Liver (tissue), 9 donors: ENCODE measurements around the gene ZNF217. TPM values are rescaled to one million over a fixed set of nuclear protein-coding genes. Genes with fewer than 3 reads are reported as not detected.
"Not testable (repeated sequence)": the region's sequence is repeated elsewhere in the genome, so short reads cannot be mapped to it uniquely, and the experiment has no call there.

Source experiments
- DNase-seq: peaks from one replicate; pipeline ENCODE4 v3.0.0-alpha.2; 2017; ENCODE audit warnings: low spot score
- H3K27ac ChIP-seq, 2 donors: one replicate each; pipeline ENCODE4 v1.7.0; 2013; ENCODE audit warnings: inconsistent platforms in 2 of 2, low read length in 2 of 2, control low read depth in 1 of 2, low read depth in 1 of 2, mild to moderate bottlenecking in 1 of 2
- H3K27me3 ChIP-seq, 4 donors: one replicate each; pipeline versions ENCODE4 v1.6.1 to v1.7.0; 2013; ENCODE audit warnings: low read length in 3 of 4, inconsistent platforms in 1 of 4, mild to moderate bottlenecking in 1 of 4, moderate library complexity in 1 of 4; ENCODE audit not compliant: control insufficient read depth in 4 of 4, insufficient read depth in 4 of 4
- H3K36me3 ChIP-seq, 4 donors: one replicate each; pipeline versions ENCODE4 v1.6.1 to v1.7.0; 2013; ENCODE audit warnings: low read length in 3 of 4, mild to moderate bottlenecking in 3 of 4, low read depth in 1 of 4, moderate library complexity in 1 of 4; ENCODE audit not compliant: control insufficient read depth in 4 of 4, insufficient read depth in 3 of 4
- H3K4me1 ChIP-seq, 4 donors: one replicate each; pipeline versions ENCODE4 v1.6.1 to v1.7.0; 2013; ENCODE audit warnings: low read length in 3 of 4, mild to moderate bottlenecking in 3 of 4, moderate library complexity in 1 of 4; ENCODE audit not compliant: control insufficient read depth in 4 of 4, insufficient read depth in 4 of 4
- H3K4me3 ChIP-seq, 3 donors: one replicate each; pipeline versions ENCODE4 v1.6.1 to v1.7.0; 2013; ENCODE audit warnings: low read length in 3 of 3, control low read depth in 1 of 3, low read depth in 1 of 3, mild to moderate bottlenecking in 1 of 3
- H3K9ac ChIP-seq, 2 donors: one replicate each; pipeline ENCODE4 v1.7.0; 2013; ENCODE audit warnings: low read length in 2 of 2, mild to moderate bottlenecking in 2 of 2, moderate library complexity in 2 of 2, control low read depth in 1 of 2, low read depth in 1 of 2
- H3K9me3 ChIP-seq, 4 donors: one replicate each; pipeline versions ENCODE4 v1.6.1 to v1.7.0; 2013; ENCODE audit warnings: low read length in 3 of 4; ENCODE audit not compliant: control insufficient read depth in 4 of 4
- EGR1 ChIP-seq, 2 donors: IDR thresholded peaks; 2 replicates each; pipeline ENCODE4 v1.6.1; 2016 to 2018; ENCODE audit warnings: antibody characterized with exemption in 2 of 2, low read depth in 2 of 2
- FOXA1 ChIP-seq: IDR thresholded peaks from 2 replicates; pipeline ENCODE4 v1.6.1; 2016; ENCODE audit warnings: antibody characterized with exemption
- FOXA2 ChIP-seq: IDR thresholded peaks from 2 replicates; pipeline ENCODE4 v1.6.1; 2016; ENCODE audit warnings: antibody characterized with exemption
- GABPA ChIP-seq, 2 donors: IDR thresholded peaks in 1 of 2; conservative IDR thresholded peaks in 1 of 2; 2 replicates each; pipeline ENCODE4 v1.6.1; 2016; ENCODE audit warnings: antibody characterized with exemption in 2 of 2, mild to moderate bottlenecking in 1 of 2, moderate library complexity in 1 of 2
- HNF4A ChIP-seq, 2 donors: conservative IDR thresholded peaks; 2 replicates each; pipeline ENCODE4 v1.6.1; 2016; ENCODE audit warnings: antibody characterized with exemption in 2 of 2, mild to moderate bottlenecking in 2 of 2
- HNF4G ChIP-seq: IDR thresholded peaks from 2 replicates; pipeline ENCODE4 v1.6.1; 2016; ENCODE audit warnings: antibody characterized with exemption
- JUND ChIP-seq, 2 donors: IDR thresholded peaks; 2 replicates each; pipeline ENCODE4 v1.6.1; 2016; ENCODE audit warnings: antibody characterized with exemption in 2 of 2
- RAD21 ChIP-seq, 2 donors: IDR thresholded peaks; 2 replicates each; pipeline ENCODE4 v1.6.1; 2016; ENCODE audit warnings: antibody characterized with exemption in 2 of 2, mild to moderate bottlenecking in 2 of 2
- SP1 ChIP-seq: IDR thresholded peaks from 2 replicates; pipeline ENCODE4 v1.6.1; 2018; ENCODE audit warnings: antibody characterized with exemption, mild to moderate bottlenecking
- TAF1 ChIP-seq: conservative IDR thresholded peaks from 2 replicates; pipeline ENCODE4 v1.6.1; 2016; ENCODE audit warnings: antibody characterized with exemption, mild to moderate bottlenecking
- YY1 ChIP-seq: IDR thresholded peaks from 2 replicates; pipeline ENCODE4 v1.6.1; 2016; ENCODE audit warnings: antibody characterized with exemption, mild to moderate bottlenecking
- WGBS: extraction: QIAGEN DNeasy Blood & Tissue Kit; methylation state at CpG from one replicate; pipeline ENCODE4 v1.1.7; 2013; 5-methylcytosine and 5-hydroxymethylcytosine counted together
- polyA plus RNA-seq, 2 donors: library from polyadenylated mRNA; stranded (reverse) in 1 of 2; unstranded in 1 of 2; fragments of 200-250 nt in 1 of 2; fragments of >200 nt in 1 of 2; fragmentation: Nextera tagmentation in 1 of 2; extraction: Ambion mirVana in 1 of 2; gene quantifications; one replicate each; pipeline versions ENCODE4 v1.2.1 to v1.2.3, GENCODE V29; 2013 to 2015
- total RNA-seq, 2 donors: library from RNA; depleted of rRNA; stranded (reverse); fragments of >200 nt; gene quantifications; one replicate each; pipeline ENCODE4 v1.2.3, GENCODE V29; 2014
- TF ChIP-seq, protein P1 (sequence below): IDR thresholded peaks from 2 replicates; pipeline ENCODE4 v1.6.1; 2016; ENCODE audit warnings: antibody characterized with exemption
- TF ChIP-seq, protein P2 (sequence below): fragments of 150-350 bp; IDR thresholded peaks from 2 replicates; pipeline ENCODE4 v1.5.1; 2017; ENCODE audit warnings: improper control_type of control experiment, low read depth, low read length; ENCODE audit not compliant: missing input control
- donor health status: healthy.
- donor health status: healthy.
- donor health status: healthy.
- donor health status: healthy.
- donor health status: healthy.

ZNF217 gene
- total and polyA plus RNA-seq, 4 donors = 4.2 to 16.3 (median 11.2) TPM

DNA sequence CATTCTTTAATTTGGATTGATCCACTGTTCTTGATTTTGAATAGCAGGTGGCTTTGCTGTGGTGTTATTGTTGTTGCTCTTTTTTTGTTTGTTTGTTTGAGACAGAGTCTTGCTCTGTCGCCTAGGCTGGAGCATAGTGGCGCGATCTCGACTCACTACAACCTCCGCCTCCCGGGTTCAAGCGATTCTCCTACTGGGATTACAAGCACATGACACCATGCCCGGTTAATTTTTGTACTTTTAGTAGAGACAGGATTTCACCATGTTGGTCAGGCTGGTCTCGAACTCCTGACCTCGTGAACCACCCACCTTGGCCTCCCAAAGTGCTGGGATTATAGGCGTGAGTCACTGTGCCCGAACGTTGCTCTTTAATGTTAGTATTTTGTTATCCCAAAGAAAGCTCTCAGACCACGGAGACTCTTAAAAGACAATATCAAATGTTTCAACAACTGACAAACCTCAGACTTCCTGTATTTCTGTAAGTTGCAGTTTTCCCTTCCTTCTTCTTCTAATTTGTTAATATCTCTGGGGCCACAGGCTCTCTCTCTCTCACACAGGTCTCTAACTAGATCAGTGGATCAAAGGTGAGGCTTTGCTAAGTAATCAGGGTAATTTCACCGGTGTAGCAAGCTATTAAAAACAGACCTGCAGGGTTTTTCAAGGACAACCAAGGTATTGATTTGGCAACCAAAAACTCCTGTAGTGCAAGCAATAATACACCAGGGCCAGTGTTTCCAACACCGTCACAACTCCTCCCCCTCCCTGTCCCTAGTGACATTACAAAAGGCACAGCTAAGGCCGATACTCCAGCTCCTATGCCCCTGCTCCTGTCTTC, 48.8 kb upstream of the ZNF217 start (continued):
- peak; percentile 98 for TF ChIP-seq SP1

DNA sequence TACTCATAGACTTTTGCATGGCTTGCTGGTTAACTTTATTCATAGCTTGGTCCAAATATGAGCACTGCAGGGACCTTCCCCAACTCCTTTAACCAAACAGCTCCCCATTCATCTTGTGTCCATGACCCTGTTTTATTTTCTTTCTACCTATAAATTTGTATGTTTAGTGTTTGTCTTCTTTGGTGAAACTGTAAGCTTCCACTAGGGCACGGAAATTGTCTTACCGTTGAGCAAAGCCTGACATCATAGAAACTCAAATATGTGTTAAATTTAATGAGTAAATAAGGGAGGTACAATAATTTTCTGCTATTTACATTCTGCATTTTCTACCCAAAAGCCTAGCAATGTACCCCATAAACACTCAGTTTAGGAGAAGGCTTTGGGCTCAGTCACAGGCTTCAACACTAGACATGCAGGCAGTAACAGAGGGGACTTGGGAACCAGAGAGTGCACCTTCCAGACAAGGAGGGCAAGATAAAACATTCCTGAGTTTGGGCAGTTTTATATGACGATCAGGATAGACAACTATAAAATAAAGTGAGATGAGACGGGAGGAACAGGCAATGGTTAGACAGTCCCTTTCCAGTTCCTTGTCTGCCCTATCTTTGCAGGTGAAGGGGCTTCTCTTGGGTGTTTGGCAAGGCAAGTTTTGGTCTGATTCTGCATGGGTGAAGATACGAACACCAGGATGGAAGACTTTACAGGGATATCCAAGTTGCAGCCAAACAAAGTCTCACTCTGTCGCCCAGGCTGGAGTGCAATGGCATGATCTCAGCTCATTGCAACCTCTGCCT, 46.2 kb upstream of the ZNF217 start:
- H3K9me3 ChIP-seq = no peaks in the 10 kb centered on the region
- H3K27ac ChIP-seq = no peak overlapping the region
- peaks cover 3 to 18% (median 5%) of the 10 kb centered on the region in 4 donors for H3K4me1 ChIP-seq
- TF ChIP-seq HNF4A (conservative IDR thresholded peaks at IDR 0.05) (no peak), SP1 (no peak), EGR1 (IDR thresholded peaks at IDR 0.05; ENCODE audit: low read depth in 2 of 2) (no peak), FOXA1 (no peak), TAF1 (no peak), YY1 (no peak)
- TF ChIP-seq, protein P1, sequence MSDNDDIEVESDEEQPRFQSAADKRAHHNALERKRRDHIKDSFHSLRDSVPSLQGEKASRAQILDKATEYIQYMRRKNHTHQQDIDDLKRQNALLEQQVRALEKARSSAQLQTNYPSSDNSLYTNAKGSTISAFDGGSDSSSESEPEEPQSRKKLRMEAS = no peak
- 85% methylated on average over 6 of the region's 6 CpGs for whole genome bisulfite sequencing
- H3K27me3 ChIP-seq = no peaks in the 10 kb centered on the region
- DNase-seq = no peak
- no peak overlapping the region for H3K4me3 ChIP-seq
- no peak overlapping the region for H3K9ac ChIP-seq
- no peaks in the 10 kb centered on the region for H3K36me3 ChIP-seq

GRCh38 chr20:53639128-53639527, 45.5 kb upstream of the ZNF217 start:
- no peaks in the 10 kb centered on the region for H3K9me3 ChIP-seq
- 95% methylated on average over 3 of the region's 3 CpGs for WGBS
- no peak overlapping the region for H3K9ac ChIP-seq
- no peak overlapping the region for H3K4me3 ChIP-seq
- no peak for TF ChIP-seq RAD21 (IDR thresholded peaks at IDR 0.05)
- TF ChIP-seq, protein P2, sequence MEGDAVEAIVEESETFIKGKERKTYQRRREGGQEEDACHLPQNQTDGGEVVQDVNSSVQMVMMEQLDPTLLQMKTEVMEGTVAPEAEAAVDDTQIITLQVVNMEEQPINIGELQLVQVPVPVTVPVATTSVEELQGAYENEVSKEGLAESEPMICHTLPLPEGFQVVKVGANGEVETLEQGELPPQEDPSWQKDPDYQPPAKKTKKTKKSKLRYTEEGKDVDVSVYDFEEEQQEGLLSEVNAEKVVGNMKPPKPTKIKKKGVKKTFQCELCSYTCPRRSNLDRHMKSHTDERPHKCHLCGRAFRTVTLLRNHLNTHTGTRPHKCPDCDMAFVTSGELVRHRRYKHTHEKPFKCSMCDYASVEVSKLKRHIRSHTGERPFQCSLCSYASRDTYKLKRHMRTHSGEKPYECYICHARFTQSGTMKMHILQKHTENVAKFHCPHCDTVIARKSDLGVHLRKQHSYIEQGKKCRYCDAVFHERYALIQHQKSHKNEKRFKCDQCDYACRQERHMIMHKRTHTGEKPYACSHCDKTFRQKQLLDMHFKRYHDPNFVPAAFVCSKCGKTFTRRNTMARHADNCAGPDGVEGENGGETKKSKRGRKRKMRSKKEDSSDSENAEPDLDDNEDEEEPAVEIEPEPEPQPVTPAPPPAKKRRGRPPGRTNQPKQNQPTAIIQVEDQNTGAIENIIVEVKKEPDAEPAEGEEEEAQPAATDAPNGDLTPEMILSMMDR = no peak
- TF ChIP-seq TAF1 = no peak
- TF ChIP-seq GABPA (IDR thresholded peaks at IDR 0.05 in 1 of 2, conservative IDR thresholded peaks at IDR 0.05 in 1 of 2) = no peak
- no peak for TF ChIP-seq JUND (IDR thresholded peaks at IDR 0.05)
- no peak for TF ChIP-seq FOXA2
- TF ChIP-seq HNF4G = no peak
- no peak for DNase-seq
- no peaks in the 10 kb centered on the region for H3K36me3 ChIP-seq
- peaks cover 3 to 18% (median 5%) of the 10 kb centered on the region in 4 donors for H3K4me1 ChIP-seq
- no peaks in the 10 kb centered on the region for H3K27me3 ChIP-seq
- H3K27ac ChIP-seq = no peak overlapping the region

GRCh38 chr20:53637310-53637709, 43.7 kb upstream of the ZNF217 start:
- WGBS = 94% methylated on average over 9 of the region's 9 CpGs
- not testable (repeated sequence) for DNase-seq, H3K4me1 ChIP-seq

More at GRCh38 chr20:53637310-53637709, 43.7 kb upstream of the ZNF217 start:
- H3K36me3 ChIP-seq, H3K27me3 ChIP-seq, H3K27ac ChIP-seq, H3K4me3 ChIP-seq, H3K9me3 ChIP-seq, H3K9ac ChIP-seq: not testable (repeated sequence)
